HG03520 (cell line): ENCODE data around the gene ADAD2.

Experiments
- ATAC-seq: cut with Tn5 transposase; IDR thresholded peaks from one replicate; pipeline ENCODE4 v1.9.1; 2021; ENCODE audit warnings: mild to moderate bottlenecking, moderate library complexity; ENCODE audit not compliant: unreplicated experiment

The ADAD2 gene

DNA sequence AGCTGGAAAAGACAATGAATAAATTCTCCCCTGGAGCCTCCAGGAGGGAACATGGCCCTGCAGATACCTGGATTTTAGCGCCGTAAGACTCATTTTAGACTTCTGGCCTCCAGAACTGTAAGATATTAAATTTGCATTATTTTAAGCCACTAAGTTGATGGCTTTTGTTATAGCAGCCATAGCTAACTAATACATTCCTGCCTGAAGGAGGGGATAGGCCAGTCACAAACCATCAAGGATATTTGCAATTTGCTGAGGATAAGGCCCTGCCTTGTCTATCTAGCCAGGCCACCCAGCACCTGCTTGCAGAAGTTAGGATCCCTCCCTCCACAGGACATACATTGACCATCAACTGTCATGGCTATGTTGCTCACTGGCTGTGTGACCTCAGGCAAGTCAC lies 53.8 kb downstream of the ADAD2 start:
- no peak for ATAC-seq

DNA sequence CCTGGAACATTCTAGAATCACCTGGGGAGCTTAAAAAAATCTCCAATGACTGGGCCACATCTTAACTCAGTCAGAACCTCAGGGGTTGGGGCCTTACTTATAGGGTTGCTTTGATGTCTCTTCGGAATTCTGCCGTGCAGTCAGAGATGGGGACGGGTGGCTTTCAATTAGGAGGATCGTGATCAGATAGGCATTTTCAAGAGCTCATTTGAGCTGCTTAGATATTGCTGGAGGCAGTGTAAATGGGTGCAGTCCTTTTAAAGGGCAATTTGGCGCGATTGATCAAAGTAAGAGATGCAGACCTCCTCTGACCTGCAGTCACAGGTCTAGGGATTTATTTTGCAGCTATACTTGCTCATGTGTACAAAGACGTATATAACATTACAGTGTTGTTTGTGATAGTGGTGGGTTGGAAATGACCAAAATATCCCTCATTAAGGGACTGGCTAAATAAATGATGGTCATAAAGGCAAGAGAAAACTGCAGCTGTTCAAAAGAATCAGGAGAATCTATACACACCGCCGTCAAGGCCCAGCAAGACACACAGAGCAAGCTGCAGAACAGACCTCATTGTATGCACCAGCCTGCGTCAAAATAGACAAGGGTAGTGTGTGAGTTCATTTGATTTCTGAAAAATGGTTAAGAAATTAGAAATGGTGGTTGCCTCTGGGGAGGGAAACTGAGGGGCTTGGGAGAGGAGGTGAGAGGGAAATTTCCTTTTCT lies 55.2 kb downstream of the ADAD2 start:
- ATAC-seq = no peak

- ATAC-seq = no peak
These were observed 55.7 kb downstream of the ADAD2 start for GRCh38 chr16:84246679-84247077.
